HepG2 (cell line): ENCODE measurements around the gene BMPER. TPM values are rescaled to one million over a fixed set of nuclear protein-coding genes. Genes with fewer than 3 reads are reported as not detected.

Experiments used
- ATAC-seq: fragments of 200-7000 bp; cut with Tn5 transposase; 3 replicates; pipeline ENCODE4 v1.9.1; 2020; ENCODE audit warnings: mild to moderate bottlenecking, moderate library complexity
- BruUV-seq: library from RNA; stranded (reverse); fragments of 400-500 nt; replicated peaks from 2 replicates; lab custom pipeline; 2021; lab: Mats Ljungman, UMichigan
- CTCF ChIA-PET: fragments of 300-600 bp; formaldehyde crosslinking; extraction: SDS; loops from one replicate; lab custom pipeline; 2021; ENCODE audit warnings: low total read pairs, inconsistent platforms, low intra/inter-chr PET ratio; lab: Yijun Ruan, JAX
- POLR2A ChIA-PET: fragments of 350-600 bp; sonication (Branson Sonifier 250); formaldehyde crosslinking; loops from one replicate; lab custom pipeline; 2020; ENCODE audit warnings: antibody characterized with exemption, inconsistent platforms; lab: Yijun Ruan, JAX
- DNase-seq: peaks from one replicate; pipeline ENCODE4 v3.0.0-alpha.2; 2015; ENCODE audit warnings: low spot score
- FAIRE-seq: peaks from 3 replicates; lab custom pipeline; 2011; peaks lifted over from hg19 to GRCh38; lab: Jason Lieb, UNC
- H2AFZ ChIP-seq: one replicate; pipeline ENCODE4 v1.6.1; 2011; ENCODE audit warnings: low read length, inconsistent platforms
- H3K27ac ChIP-seq: fragments of 300-600 bp; 3 replicates; pipeline ENCODE4 v1.8.0; 2011; ENCODE audit warnings: mixed run types, mild to moderate bottlenecking, mixed read lengths, low read length, inconsistent platforms; ENCODE audit not compliant: insufficient read depth; ENCODE audit errors: extremely low read length
- H3K27me3 ChIP-seq, 2 experiments: fragments of 200-600 bp in 1 of 2; 2 replicates in 1 of 2; 3 replicates in 1 of 2; pipeline versions ENCODE4 v1.6.0 to v1.8.0; 2011; ENCODE audit warnings: low read length in 2 of 2, mild to moderate bottlenecking in 2 of 2, moderate library complexity in 2 of 2, inconsistent platforms in 1 of 2; ENCODE audit not compliant: insufficient read depth in 2 of 2, control insufficient read depth in 1 of 2
- H3K36me3 ChIP-seq, 2 experiments: fragments of 200-600 bp in 1 of 2; replicated peaks in 1 of 2; 2 replicates in 1 of 2; 3 replicates in 1 of 2; pipeline versions ENCODE4 v1.5.1 to v1.8.0; 2011; ENCODE audit warnings: low read length in 2 of 2, inconsistent platforms in 1 of 2; ENCODE audit not compliant: insufficient read depth in 2 of 2, control insufficient read depth in 1 of 2
- H3K4me1 ChIP-seq: 2 replicates; pipeline ENCODE4 v1.5.1; 2012; ENCODE audit warnings: low read length, inconsistent platforms; ENCODE audit not compliant: insufficient read depth
- H3K4me2 ChIP-seq: 2 replicates; pipeline ENCODE4 v1.6.0; 2011; ENCODE audit warnings: low read depth, low read length, inconsistent platforms
- H3K4me3 ChIP-seq, 3 experiments: fragments of 200-600 bp in 1 of 3; sonication (generic), shearing (Covaris generic) in 1 of 3; replicated peaks in 1 of 3; 2 replicates each; pipeline ENCODE4 v1.5.1; 2011 to 2016; ENCODE audit warnings: low read length in 3 of 3, inconsistent platforms in 2 of 3, low read depth in 2 of 3, mild to moderate bottlenecking in 2 of 3, control low read depth in 1 of 3, mixed read lengths in 1 of 3; ENCODE audit not compliant: insufficient read depth in 1 of 3
- H3K79me2 ChIP-seq: one replicate; pipeline ENCODE4 v1.6.1; 2011; ENCODE audit warnings: low read length, inconsistent platforms; ENCODE audit not compliant: insufficient read depth
- H3K9ac ChIP-seq: 2 replicates; pipeline ENCODE4 v1.6.0; 2011; ENCODE audit warnings: mild to moderate bottlenecking, low read depth, low read length, inconsistent platforms; ENCODE audit not compliant: insufficient read depth
- H3K9me3 ChIP-seq: 2 replicates; pipeline ENCODE4 v1.5.1; 2012; ENCODE audit warnings: mild to moderate bottlenecking, low read length
- H4K20me1 ChIP-seq: 2 replicates; pipeline ENCODE4 v1.6.0; 2011; ENCODE audit warnings: inconsistent platforms, mild to moderate bottlenecking, low read length, moderate library complexity; ENCODE audit not compliant: insufficient read depth
- CCDC6 ChIP-seq: sonication (generic); formaldehyde crosslinking; IDR thresholded peaks from 2 replicates; pipeline ENCODE4 v1.8.1; 2022; ENCODE audit warnings: mild to moderate bottlenecking, missing genetic modification reagents, moderate library complexity
- CREM ChIP-seq, 2 experiments: sonication (generic) in 1 of 2; formaldehyde crosslinking in 1 of 2; IDR thresholded peaks; 2 replicates each; pipeline versions ENCODE4 v1.4.0 to v1.6.1; 2016 to 2020; ENCODE audit warnings: antibody characterized with exemption in 1 of 2, mild to moderate bottlenecking in 1 of 2, missing genetic modification reagents in 1 of 2
- DNMT1 ChIP-seq: sonication (generic); formaldehyde crosslinking; IDR thresholded peaks from 2 replicates; pipeline ENCODE4 v1.5.1; 2020; ENCODE audit warnings: mild to moderate bottlenecking, missing genetic modification reagents
- HNF4G ChIP-seq, 2 experiments: sonication (generic) in 1 of 2; formaldehyde crosslinking in 1 of 2; IDR thresholded peaks; 2 replicates each; pipeline versions ENCODE4 v1.4.0 to v1.6.1; 2011 to 2020; ENCODE audit warnings: borderline replicate concordance in 2 of 2, low read depth in 2 of 2, mild to moderate bottlenecking in 2 of 2, low read length in 1 of 2, missing genetic modification reagents in 1 of 2, moderate library complexity in 1 of 2
- ZMAT3 ChIP-seq: sonication (generic); formaldehyde crosslinking; conservative IDR thresholded peaks from 2 replicates; pipeline ENCODE4 v1.7.0; 2021; ENCODE audit warnings: missing genetic modification reagents
- ZNF292 ChIP-seq: sonication (generic); formaldehyde crosslinking; IDR thresholded peaks from 2 replicates; pipeline ENCODE4 v1.8.1; 2022; ENCODE audit warnings: mild to moderate bottlenecking, low read depth, missing genetic modification reagents, borderline replicate concordance
- WGBS: methylation state at CpG from one replicate; pipeline ENCODE4 v1.1.6; 2017; ENCODE audit warnings: low lambda C conversion rate; 5-methylcytosine and 5-hydroxymethylcytosine counted together
- in situ Hi-C: cut with HindIII; loops from 2 replicates; pipeline ENCODE4 v1.10.0; 2017; ENCODE audit warnings: low pct_unique_long_range_greater_than_20kb; ENCODE audit not compliant: extremely low pct_ligation_motif_present
- intact Hi-C: fragments of 100-400 bp; cut with micrococcal nuclease; formaldehyde crosslinking; loops from one replicate; pipeline ENCODE4 v1.10.0; 2022; ENCODE audit not compliant: unreplicated experiment
- polyA plus RNA-seq, 8 experiments: library from polyadenylated mRNA; depleted of rRNA in 3 of 8; stranded (reverse) in 7 of 8; unstranded in 1 of 8; fragments of >200 nt; fragmentation: Illumina TruSeq in 4 of 8; extraction: Trizol in 4 of 8; gene quantifications; 2 replicates each; pipeline versions ENCODE4 v1.2.1 to v1.2.3, GENCODE V29; 2011 to 2016; ENCODE audit warnings: low read depth in 4 of 8, missing spikeins in 1 of 8, mixed read lengths in 1 of 8; ENCODE audit not compliant: insufficient read depth in 1 of 8
- total RNA-seq, 5 experiments: library from RNA; depleted of rRNA; stranded (reverse); fragments of >200 nt; fragmentation: Illumina TruSeq; extraction: Trizol; gene quantifications; 2 replicates each; pipeline ENCODE4 v1.2.3, GENCODE V29; 2016; ENCODE audit warnings: low read depth in 1 of 5
- TF ChIP-seq, protein P1 (sequence below): sonication (generic); formaldehyde crosslinking; IDR thresholded peaks from 2 replicates; pipeline ENCODE4 v1.9.0; 2021; ENCODE audit warnings: missing genetic modification reagents, borderline replicate concordance

BMPER gene
- total and polyA plus RNA-seq, 2 of the 13 experiments (the other 11 are each of a cell fraction or from before 2014, with no cell fraction given), result not detected

DNA sequence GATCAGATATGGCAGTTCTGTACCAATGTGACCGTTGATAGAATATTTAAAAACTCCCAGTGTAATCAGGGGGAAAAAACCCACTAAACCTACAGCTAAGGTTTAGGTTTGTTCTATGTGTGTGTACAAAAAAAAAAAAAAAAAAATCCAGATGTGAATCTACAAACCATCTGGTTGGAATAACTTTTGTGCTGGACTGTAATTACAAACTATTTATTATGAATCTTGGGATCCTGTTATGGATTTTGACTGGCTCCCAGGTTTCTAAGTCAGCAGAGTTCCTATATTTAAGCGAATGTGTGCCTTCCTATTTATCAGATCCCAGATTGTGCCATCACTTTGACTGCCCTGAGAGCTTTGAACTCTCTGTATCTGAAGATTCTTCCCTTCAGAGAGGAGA is 29.1 kb downstream of the BMPER start:
- Histone ChIP-seq H3K9ac (no peak overlapping the region), H3K36me3 (no peaks in the 10 kb centered on the region), H3K4me2 (no peak overlapping the region), H3K4me3 (no peak overlapping the region), H3K4me1 (no peaks in the 10 kb centered on the region), H2AFZ (no peak overlapping the region), H4K20me1 (no peaks in the 10 kb centered on the region), H3K27ac (no peak overlapping the region), H3K9me3 (no peaks in the 10 kb centered on the region), H3K79me2 (no peaks in the 10 kb centered on the region), H3K27me3 (peaks cover 0 to 9% of the 10 kb centered on the region in 2 experiments; a peak in 1 of 5 replicates)
- intact Hi-C loops, result no loop called here
- FAIRE-seq, result no peak
- in situ Hi-C loops, result loop anchor here (10.0 kb wide), 1 partner anchor 690 kb away; no protein-coding TSS in a partner anchor
- no peak for ATAC-seq
- TF ChIP-seq DNMT1 (CRISPR knock-in tag), result no peak
- TF ChIP-seq CCDC6 (CRISPR knock-in tag), result no peak
- no peak for TF ChIP-seq HNF4G (IDR thresholded peaks at IDR 0.05; ENCODE audit: borderline replicate concordance, low read depth, low read length)
- no peak for TF ChIP-seq HNF4G (CRISPR knock-in tag; IDR thresholded peaks at IDR 0.05; ENCODE audit: borderline replicate concordance, low read depth)
- no peak for TF ChIP-seq ZNF292 (CRISPR knock-in tag)
- TF ChIP-seq CREM (IDR thresholded peaks at IDR 0.05), result no peak
- TF ChIP-seq CREM (CRISPR knock-in tag; IDR thresholded peaks at IDR 0.05), result no peak
- TF ChIP-seq, protein P1, sequence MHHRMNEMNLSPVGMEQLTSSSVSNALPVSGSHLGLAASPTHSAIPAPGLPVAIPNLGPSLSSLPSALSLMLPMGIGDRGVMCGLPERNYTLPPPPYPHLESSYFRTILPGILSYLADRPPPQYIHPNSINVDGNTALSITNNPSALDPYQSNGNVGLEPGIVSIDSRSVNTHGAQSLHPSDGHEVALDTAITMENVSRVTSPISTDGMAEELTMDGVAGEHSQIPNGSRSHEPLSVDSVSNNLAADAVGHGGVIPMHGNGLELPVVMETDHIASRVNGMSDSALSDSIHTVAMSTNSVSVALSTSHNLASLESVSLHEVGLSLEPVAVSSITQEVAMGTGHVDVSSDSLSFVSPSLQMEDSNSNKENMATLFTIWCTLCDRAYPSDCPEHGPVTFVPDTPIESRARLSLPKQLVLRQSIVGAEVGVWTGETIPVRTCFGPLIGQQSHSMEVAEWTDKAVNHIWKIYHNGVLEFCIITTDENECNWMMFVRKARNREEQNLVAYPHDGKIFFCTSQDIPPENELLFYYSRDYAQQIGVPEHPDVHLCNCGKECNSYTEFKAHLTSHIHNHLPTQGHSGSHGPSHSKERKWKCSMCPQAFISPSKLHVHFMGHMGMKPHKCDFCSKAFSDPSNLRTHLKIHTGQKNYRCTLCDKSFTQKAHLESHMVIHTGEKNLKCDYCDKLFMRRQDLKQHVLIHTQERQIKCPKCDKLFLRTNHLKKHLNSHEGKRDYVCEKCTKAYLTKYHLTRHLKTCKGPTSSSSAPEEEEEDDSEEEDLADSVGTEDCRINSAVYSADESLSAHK, result no peak
- TF ChIP-seq ZMAT3 (CRISPR knock-in tag), result no peak
- POLR2A ChIA-PET, result no interaction called here
- no TSS peak for BruUV-seq
- WGBS, result 0% methylated on average over 2 of the region's 2 CpGs
- CTCF ChIA-PET, result no interaction called here
- no peak for DNase-seq
